DMS53 treated with DMSO at 0.1 percent for 48 hours (cell line): ENCODE measurements around the gene CD244.
A peak's percentile ranks its signal among the peaks of the same experiment; 100 is the strongest.
"Not testable (repeated sequence)": the region's sequence is repeated elsewhere in the genome, so short reads cannot be mapped to it uniquely, and the experiment has no call there.

Experiments used
- DNase-seq: peaks from one replicate; lab custom pipeline; 2025; ENCODE audit not compliant: unreplicated experiment; lab: John Stamatoyannopoulos, UW

The CD244 gene

DNA sequence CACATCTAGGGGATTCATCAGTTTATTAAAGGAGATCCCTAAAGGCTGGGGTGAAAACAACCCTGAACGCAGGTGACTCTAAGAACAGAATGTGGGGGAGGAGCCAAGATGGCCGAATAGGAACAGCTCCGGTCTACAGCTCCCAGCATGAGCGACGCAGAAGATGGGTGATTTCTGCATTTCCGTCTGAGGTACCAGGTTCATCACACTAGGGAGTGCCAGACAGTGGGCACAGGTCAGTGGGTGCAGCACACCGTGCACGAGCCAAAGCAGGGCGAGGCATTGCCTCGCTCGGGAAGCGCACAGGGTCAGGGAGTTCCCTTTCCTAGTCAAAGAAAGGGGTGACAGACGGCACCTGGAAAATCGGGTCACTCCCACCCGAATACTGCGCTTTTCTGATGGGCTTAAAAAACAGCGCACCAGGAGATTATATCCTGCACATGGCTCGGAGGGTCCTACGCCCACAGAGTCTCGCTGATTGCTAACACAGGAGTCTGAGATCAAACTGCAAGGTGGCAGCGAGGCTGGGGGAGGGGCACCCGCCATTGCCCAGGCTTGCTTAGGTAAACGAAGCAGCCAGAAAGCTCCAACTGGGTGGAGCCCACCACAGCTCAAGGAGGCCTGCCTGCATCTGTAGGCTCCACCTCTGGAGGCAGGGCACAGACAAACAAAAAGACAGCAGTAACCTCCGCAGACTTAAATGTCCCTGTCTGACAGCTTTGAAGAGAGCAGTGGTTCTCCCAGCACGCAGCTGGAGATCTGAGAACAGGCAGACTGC, 79.5 kb downstream of the CD244 start:
- DNase-seq, result not testable (repeated sequence)

DNA sequence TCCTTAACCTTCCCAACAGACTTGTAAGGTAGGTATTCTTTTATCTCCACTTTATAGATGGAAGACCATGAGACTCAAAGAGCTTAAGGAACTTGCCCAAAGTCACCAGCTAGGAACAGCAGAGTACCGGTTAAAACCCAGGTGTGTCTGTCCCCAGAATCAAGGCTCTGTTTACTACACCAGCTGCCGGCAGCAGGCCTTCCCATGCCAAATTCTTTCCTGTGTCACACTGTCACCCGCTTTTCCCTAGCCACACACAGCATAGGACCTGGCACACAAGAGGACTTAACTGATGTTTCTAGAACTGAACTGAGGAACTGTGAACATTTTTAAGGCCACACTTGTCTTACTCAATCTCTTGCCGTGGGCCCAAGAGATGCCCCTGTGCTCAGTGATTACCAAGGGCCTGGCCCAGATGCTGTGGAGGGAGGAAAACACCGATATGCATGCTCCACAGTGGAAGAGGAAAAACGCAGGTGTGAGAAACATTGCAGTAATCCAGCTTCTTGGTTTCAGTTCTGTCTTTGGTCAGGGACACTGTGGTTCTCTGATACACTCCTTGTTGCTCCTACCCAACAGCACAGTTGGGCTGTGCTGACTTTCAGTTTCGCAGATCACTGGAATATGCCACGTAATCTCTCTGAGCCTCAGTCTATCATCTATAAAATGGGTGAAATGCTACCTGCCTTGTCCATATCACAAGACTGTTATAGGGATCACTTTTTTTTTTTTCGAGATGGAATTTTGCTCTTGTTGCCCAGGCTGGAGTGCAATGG, 80.6 kb downstream of the CD244 start:
- no peak for DNase-seq

DNA sequence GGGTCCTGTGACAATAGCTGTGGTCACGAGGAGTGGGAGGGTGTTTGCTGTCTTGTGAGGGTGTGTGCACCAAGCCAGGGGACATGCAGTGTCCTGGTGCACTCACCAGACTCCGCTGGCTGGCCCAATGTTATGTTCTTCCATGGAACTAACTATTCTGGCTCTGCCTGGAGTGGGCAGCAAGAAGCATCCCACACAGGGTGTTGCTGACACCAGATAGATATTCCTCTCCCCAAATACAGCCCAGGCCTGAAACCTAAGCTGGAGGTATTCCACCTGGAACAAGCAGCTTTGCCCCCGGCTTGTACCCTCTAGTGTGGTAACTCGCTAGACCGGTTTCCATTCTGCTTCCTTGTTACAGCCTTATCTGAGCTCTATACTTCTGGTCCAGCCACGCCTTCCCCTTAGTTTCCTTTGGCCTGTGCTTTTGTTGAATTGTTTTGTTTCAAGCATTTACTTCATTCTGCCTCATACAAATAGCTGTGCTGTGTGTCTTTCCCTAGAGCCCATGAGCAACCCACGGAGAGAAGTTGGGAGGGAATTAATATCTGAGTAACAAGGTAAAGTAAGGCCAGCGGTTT, 81.4 kb downstream of the CD244 start:
- DNase-seq, result peak; percentile 22

DNA sequence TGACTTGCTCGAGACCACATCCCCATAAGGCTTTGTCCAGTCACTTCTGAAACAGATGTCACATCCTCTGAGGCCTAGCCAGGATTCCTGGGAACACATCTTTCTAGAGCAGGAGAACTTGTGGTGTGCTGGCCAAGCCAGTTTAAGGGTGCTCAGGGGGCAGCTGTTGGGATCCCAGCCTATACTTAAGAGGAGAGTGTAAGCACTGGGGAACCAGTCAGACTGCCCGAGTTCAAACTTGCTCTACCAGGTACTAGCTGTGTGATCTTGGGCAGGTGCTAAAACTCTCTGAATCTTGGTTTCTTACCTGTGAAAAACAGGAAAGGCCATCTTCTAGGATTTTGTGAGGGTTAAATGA, 82.3 kb downstream of the CD244 start:
- no peak for DNase-seq
